Measurements from ENCODE around the gene ARHGAP21.
"Not testable (repeated sequence)": the region's sequence is repeated elsewhere in the genome, so short reads cannot be mapped to it uniquely, and the experiment has no call there.

Gene ARHGAP21

GRCh38 chr10:24680647-24681524 is 42.8 kb downstream of the ARHGAP21 start:
- DNase-seq = no peak

- no peak for DNase-seq
These were observed 44.9 kb downstream of the ARHGAP21 start for GRCh38 chr10:24678757-24679156.

- DNase-seq = no peak
These were observed 48.6 kb downstream of the ARHGAP21 start for GRCh38 chr10:24674892-24675632.

- DNase-seq = no peak
These were observed 52.6 kb downstream of the ARHGAP21 start for GRCh38 chr10:24670964-24671670.

- DNase-seq = no peak
These were observed 54.3 kb downstream of the ARHGAP21 start for GRCh38 chr10:24669285-24669852.

- no peak for DNase-seq
These were observed 55.4 kb downstream of the ARHGAP21 start for GRCh38 chr10:24668247-24668646.

- DNase-seq = no peak
These were observed 58.7 kb downstream of the ARHGAP21 start for GRCh38 chr10:24664991-24665390.

- no peak for DNase-seq
These were observed 62.3 kb downstream of the ARHGAP21 start for GRCh38 chr10:24661376-24661775.

GRCh38 chr10:24658319-24658718 is 65.4 kb downstream of the ARHGAP21 start:
- DNase-seq = not testable (repeated sequence)

GRCh38 chr10:24656326-24656725 is 67.4 kb downstream of the ARHGAP21 start:
- DNase-seq = not testable (repeated sequence)

GRCh38 chr10:24652381-24652957 is 71.2 kb downstream of the ARHGAP21 start:
- no peak for DNase-seq

GRCh38 chr10:24651923-24652322 is 71.8 kb downstream of the ARHGAP21 start:
- no peak for DNase-seq

- DNase-seq = no peak
These were observed 72.9 kb downstream of the ARHGAP21 start for GRCh38 chr10:24650669-24651391.

GRCh38 chr10:24645784-24646183 is 77.9 kb downstream of the ARHGAP21 start:
- DNase-seq = no peak

GRCh38 chr10:24645022-24645421 is 78.7 kb downstream of the ARHGAP21 start:
- no peak for DNase-seq

- DNase-seq = no peak
These were observed 79.9 kb downstream of the ARHGAP21 start for GRCh38 chr10:24643679-24644209.

- no peak for DNase-seq
These were observed 80.6 kb downstream of the ARHGAP21 start for GRCh38 chr10:24642921-24643678.

- DNase-seq = no peak
These were observed 84.6 kb downstream of the ARHGAP21 start for GRCh38 chr10:24639124-24639523.

GRCh38 chr10:24625778-24626177 is 97.9 kb downstream of the ARHGAP21 start:
- DNase-seq = no peak

- DNase-seq = no peak
These were observed 100.3 kb downstream of the ARHGAP21 start for GRCh38 chr10:24623383-24623782.

GRCh38 chr10:24622781-24623301 is 100.8 kb downstream of the ARHGAP21 start:
- DNase-seq = no peak
